T-cell (primary cell): Measurements from ENCODE around the gene RCBTB2. TPM values are rescaled to one million over a fixed set of nuclear protein-coding genes. Genes with fewer than 3 reads are reported as not detected.

Experiments
- ATAC-seq, 4 experiments: fragments of 200-7000 bp in 3 of 4; fragments of 150-1000 bp in 1 of 4; cut with Tn5 transposase; replicated peaks in 1 of 4; 1 replicate in 3 of 4; 2 replicates in 1 of 4; pipeline ENCODE4 v1.10.0; 2021; ENCODE audit warnings: moderate library complexity in 3 of 4, mild to moderate bottlenecking in 2 of 4, moderate number of reproducible peaks in 1 of 4
- CTCF ChIA-PET, 2 donors: fragments of 300-600 bp; sonication (Branson Sonifier 250); formaldehyde crosslinking; loops; one replicate each; lab custom pipeline; 2022; ENCODE audit warnings: antibody characterized with exemption in 2 of 2; lab: Charles Lee
- POLR2A ChIA-PET, 2 donors: fragments of 300-600 bp; sonication (Branson Sonifier 250); formaldehyde crosslinking; loops; one replicate each; lab custom pipeline; 2022; ENCODE audit warnings: antibody characterized with exemption in 2 of 2; lab: Charles Lee
- DNase-seq, 35 experiments: peaks; one replicate each; pipeline versions ENCODE4 v3.0.0 to v3.0.0-alpha.2; 2013 to 2023
- H3K27ac ChIP-seq: one replicate; pipeline ENCODE4 v1.5.1; 2013; ENCODE audit warnings: low read length
- H3K27me3 ChIP-seq, 2 experiments: replicated peaks in 1 of 2; 1 replicate in 1 of 2; 2 replicates in 1 of 2; pipeline versions ENCODE4 v1.6.1 to v1.7.0; 2013; ENCODE audit warnings: low read length in 1 of 2, mixed read lengths in 1 of 2; ENCODE audit not compliant: control insufficient read depth in 2 of 2, insufficient read depth in 2 of 2; ENCODE audit errors: extremely low read depth in 1 of 2
- H3K36me3 ChIP-seq, 2 donors: 1 replicate in 1 of 2; 2 replicates in 1 of 2; pipeline versions ENCODE4 v1.6.1 to v1.7.0; 2013; ENCODE audit warnings: low read length in 1 of 2; ENCODE audit not compliant: control insufficient read depth in 2 of 2, insufficient read depth in 1 of 2; ENCODE audit errors: extremely low read depth in 1 of 2
- H3K4me1 ChIP-seq, 2 experiments: 1 replicate in 1 of 2; 2 replicates in 1 of 2; pipeline versions ENCODE4 v1.6.1 to v1.7.0; 2013; ENCODE audit warnings: low read length in 2 of 2, mixed read lengths in 1 of 2; ENCODE audit not compliant: insufficient read depth in 2 of 2, control insufficient read depth in 1 of 2; ENCODE audit errors: extremely low read depth in 1 of 2
- H3K4me3 ChIP-seq, 2 donors: 1 replicate in 1 of 2; 2 replicates in 1 of 2; pipeline versions ENCODE4 v1.5.1 to v1.7.0; 2013; ENCODE audit warnings: mild to moderate bottlenecking in 2 of 2, low read length in 1 of 2, moderate library complexity in 1 of 2; ENCODE audit not compliant: control insufficient read depth in 1 of 2; ENCODE audit errors: extremely low read depth in 1 of 2
- H3K9me3 ChIP-seq: 2 replicates; pipeline ENCODE4 v1.7.0; 2013
- H3K27ac Mint-ChIP-seq, 2 donors: one replicate each; pipeline ENCODE4 v1.8.0; 2020 to 2021; ENCODE audit warnings: mild to moderate bottlenecking in 2 of 2, mixed read lengths in 2 of 2
- H3K27me3 Mint-ChIP-seq, 2 donors: one replicate each; pipeline ENCODE4 v1.8.0; 2021 to 2022; ENCODE audit warnings: mixed read lengths in 2 of 2
- H3K36me3 Mint-ChIP-seq: one replicate; pipeline ENCODE4 v1.8.0; 2021; ENCODE audit warnings: mixed read lengths
- H3K4me1 Mint-ChIP-seq, 3 donors: one replicate each; pipeline ENCODE4 v1.8.0; 2020 to 2022; ENCODE audit warnings: mixed read lengths in 3 of 3, mild to moderate bottlenecking in 1 of 3
- H3K4me3 Mint-ChIP-seq, 3 donors: one replicate each; pipeline ENCODE4 v1.8.0; 2020 to 2022; ENCODE audit warnings: mild to moderate bottlenecking in 3 of 3, mixed read lengths in 3 of 3, moderate library complexity in 3 of 3
- H3K9me3 Mint-ChIP-seq, 3 donors: one replicate each; pipeline ENCODE4 v1.8.0; 2020 to 2022; ENCODE audit warnings: mixed read lengths in 3 of 3
- WGBS: methylation state at CpG from one replicate; pipeline ENCODE4 v1.1.5; 2013; ENCODE audit warnings: missing lambda C conversion rate; ENCODE audit not compliant: insufficient coverage; 5-methylcytosine and 5-hydroxymethylcytosine counted together
- total RNA-seq, 35 experiments: library from RNA in 6 of 35; stranded (reverse) in 6 of 35; fragments of 120-200 nt in 1 of 35; gene quantifications; one replicate each; pipeline versions ENCODE4 v1.2.1 to v1.2.4 and lab custom pipeline; 2013 to 2026

RCBTB2 gene
- total RNA-seq, 5 donors from 2014 or later (not counting 1 experiment from before 2014, with no cell fraction given): 10.4 to 19.7 (median 16.2) TPM

DNA sequence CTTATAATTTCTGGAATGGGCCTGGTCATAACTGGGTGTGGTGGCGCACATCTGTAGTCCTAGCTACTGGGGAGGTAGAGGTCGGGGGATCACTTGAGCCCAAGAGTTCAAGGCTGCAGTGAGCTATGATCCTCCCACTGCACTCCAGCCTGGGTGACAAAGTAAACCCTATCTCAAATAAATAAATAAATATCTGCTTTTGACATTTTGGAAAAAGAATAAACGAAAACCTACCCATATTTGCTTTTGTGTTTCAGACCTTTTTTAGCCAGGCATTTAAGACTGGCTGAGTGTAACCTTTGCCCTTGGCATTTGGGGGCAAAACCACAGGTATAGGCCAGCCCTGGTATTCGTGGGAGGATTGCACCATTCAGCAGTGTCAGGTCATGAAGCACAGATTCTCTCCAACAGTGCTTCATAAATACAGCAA is 14.8 kb upstream of the RCBTB2 start:
- peaks cover 0 to 2% of the 10 kb centered on the region in 2 experiments for H3K4me1 ChIP-seq
- no peaks in the 10 kb centered on the region for H3K9me3 ChIP-seq
- no peak overlapping the region for H3K4me3 ChIP-seq
- Mint-ChIP-seq H3K36me3 (peaks cover 11% of the 10 kb centered on the region), H3K27ac (no peak overlapping the region), H3K27me3 (no peaks in the 10 kb centered on the region), H3K9me3 (peaks cover 0 to 4% (median 3%) of the 10 kb centered on the region in 3 donors), H3K4me3 (no peak overlapping the region), H3K4me1 (no peaks in the 10 kb centered on the region)
- no peak overlapping the region for H3K27ac ChIP-seq
- peaks cover 3 to 8% of the 10 kb centered on the region in 2 experiments for H3K27me3 ChIP-seq
- 100% methylated on average over 1 of the region's 4 CpGs for WGBS
- no peak for DNase-seq
- ChIA-PET CTCF (interaction anchor here in 1 of 2 donors (0.6 kb wide), 1 partner anchor 83 kb away, joined by 4 read pairs; no protein-coding TSS in a partner anchor), POLR2A (interaction anchor here in 1 of 2 donors (1.4 kb wide), 1 partner anchor 15 kb away, joined by 5 read pairs; the partner anchor contains the start of gene RCBTB2)
- no peak for ATAC-seq
- H3K36me3 ChIP-seq: no peaks in the 10 kb centered on the region

DNA sequence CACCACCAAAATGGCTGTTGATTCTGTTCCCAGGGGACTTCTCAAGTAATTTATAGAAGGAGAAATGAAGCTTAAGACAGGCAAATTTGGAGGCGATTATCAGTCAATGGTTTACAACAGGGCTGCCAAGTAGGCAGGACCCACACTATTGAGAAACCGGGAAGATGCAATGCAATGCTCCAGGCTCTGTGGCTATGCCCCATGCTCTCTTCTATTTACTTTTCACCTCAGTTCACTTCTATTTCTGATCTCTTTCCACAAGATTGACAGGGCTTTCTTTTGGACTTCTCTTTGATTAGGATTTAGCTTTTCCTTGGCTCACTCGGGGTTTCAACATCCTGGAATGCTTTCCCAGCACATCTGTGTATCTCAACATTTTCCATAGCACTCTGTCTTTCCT is 12.7 kb upstream of the RCBTB2 start:
- Histone ChIP-seq H3K4me3 (no peak overlapping the region), H3K4me1 (peaks cover 0 to 4% of the 10 kb centered on the region in 2 experiments), H3K36me3 (no peaks in the 10 kb centered on the region), H3K27me3 (peaks cover 2 to 3% of the 10 kb centered on the region in 2 experiments), H3K27ac (no peak overlapping the region), H3K9me3 (no peaks in the 10 kb centered on the region)
- H3K36me3 Mint-ChIP-seq: peaks cover 7% of the 10 kb centered on the region
- no peaks in the 10 kb centered on the region for H3K4me1 Mint-ChIP-seq
- no peak for ATAC-seq
- H3K9me3 Mint-ChIP-seq: no peaks in the 10 kb centered on the region
- H3K4me3 Mint-ChIP-seq: no peak overlapping the region
- DNase-seq: no peak
- no peaks in the 10 kb centered on the region for H3K27me3 Mint-ChIP-seq
- ChIA-PET POLR2A (interaction anchor here in 1 of 2 donors (0.6 kb wide), 1 partner anchor 12 kb away, joined by 3 read pairs; no protein-coding TSS in a partner anchor), CTCF (interaction anchor here in 1 of 2 donors (0.6 kb wide), 1 partner anchor 33 kb away, joined by 5 read pairs; no protein-coding TSS in a partner anchor)
- no peak overlapping the region for H3K27ac Mint-ChIP-seq
- 96% methylated on average over 3 of the region's 3 CpGs for WGBS

DNA sequence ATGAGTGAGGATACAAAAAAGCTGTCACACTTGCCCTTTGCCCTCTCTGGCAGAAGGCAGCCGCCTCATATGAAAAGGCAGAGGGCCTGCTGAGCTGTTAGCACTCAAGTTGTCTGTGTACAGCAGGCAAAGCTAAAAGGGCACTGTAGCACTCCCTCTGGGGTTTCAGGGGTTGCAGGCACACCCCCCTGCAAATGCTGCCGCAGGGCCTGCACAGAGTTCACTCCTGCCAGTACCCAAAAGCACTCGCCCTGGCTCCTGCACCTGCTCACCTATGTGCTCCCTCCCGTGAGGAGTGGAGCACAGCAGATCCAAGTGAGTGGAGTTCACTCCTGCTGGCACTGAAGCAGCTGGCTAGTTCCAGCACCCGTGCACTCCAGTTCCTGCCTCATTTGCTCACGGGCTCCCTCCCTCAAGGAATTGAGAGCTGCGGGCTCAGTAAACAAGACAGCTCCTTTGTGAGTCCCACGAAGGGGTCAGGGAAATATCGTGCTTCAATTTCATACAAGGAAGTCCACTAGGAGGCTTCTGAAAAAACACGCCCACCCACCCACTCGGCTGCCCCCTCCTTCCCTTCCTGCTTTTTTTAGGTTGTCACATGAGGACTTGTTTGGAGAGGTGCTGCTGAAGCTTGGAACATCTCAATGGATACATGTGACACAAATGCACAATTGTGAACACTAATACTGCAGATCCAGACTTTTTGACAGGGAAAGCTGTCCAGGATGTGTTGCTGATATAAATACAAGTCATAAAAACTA is 9.9 kb upstream of the RCBTB2 start:
- Mint-ChIP-seq H3K4me1 (peaks cover 0 to 2% (median 0%) of the 10 kb centered on the region in 3 donors), H3K9me3 (no peaks in the 10 kb centered on the region), H3K4me3 (no peak overlapping the region), H3K27me3 (no peaks in the 10 kb centered on the region), H3K27ac (no peak overlapping the region), H3K36me3 (peaks cover 6% of the 10 kb centered on the region)
- Histone ChIP-seq H3K9me3 (no peaks in the 10 kb centered on the region), H3K36me3 (no peaks in the 10 kb centered on the region), H3K27ac (no peak overlapping the region), H3K27me3 (no peaks in the 10 kb centered on the region), H3K4me1 (peaks cover 0 to 4% of the 10 kb centered on the region in 2 experiments), H3K4me3 (no peak overlapping the region)
- ChIA-PET CTCF (no interaction called here), POLR2A (no interaction called here)
- ATAC-seq (no peak), DNase-seq (no peak)
- WGBS: 93% methylated on average over 5 of the region's 11 CpGs

DNA sequence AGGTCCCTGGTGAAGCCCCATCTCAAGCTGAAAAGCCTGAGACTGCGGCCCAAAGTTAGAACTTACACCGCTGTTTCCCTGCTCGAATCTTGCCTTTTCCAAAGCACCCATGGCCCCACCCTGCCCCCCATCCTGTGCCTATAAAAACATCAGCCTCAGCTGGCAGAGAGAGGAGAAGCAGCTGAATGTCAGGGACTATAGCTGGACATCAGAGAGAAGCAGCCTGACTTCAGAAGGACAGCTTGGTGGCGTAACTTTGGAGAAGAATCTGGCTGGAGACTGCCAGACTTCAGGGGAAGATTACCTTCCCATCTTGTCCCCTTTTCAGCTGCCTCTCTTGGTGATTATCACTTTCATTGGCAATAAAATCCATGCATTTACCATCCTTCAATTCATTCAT is 9.3 kb upstream of the RCBTB2 start:
- no peak overlapping the region for H3K4me3 Mint-ChIP-seq
- no peaks in the 10 kb centered on the region for H3K27me3 ChIP-seq
- no peak for ATAC-seq
- peaks cover 0 to 2% (median 0%) of the 10 kb centered on the region in 3 donors for H3K4me1 Mint-ChIP-seq
- CTCF ChIA-PET: interaction anchor here in 1 of 2 donors (1.0 kb wide), 1 partner anchor 10 kb away, joined by 4 read pairs; the partner anchor contains the start of gene RCBTB2
- H3K36me3 Mint-ChIP-seq: peaks cover 6% of the 10 kb centered on the region
- no peak for DNase-seq
- H3K27ac Mint-ChIP-seq: no peak overlapping the region
- H3K4me1 ChIP-seq: peaks cover 0 to 4% of the 10 kb centered on the region in 2 experiments
- 100% methylated on average over 2 of the region's 4 CpGs for WGBS
- H3K36me3 ChIP-seq: no peaks in the 10 kb centered on the region
- no peak overlapping the region for H3K27ac ChIP-seq
- POLR2A ChIA-PET: no interaction called here
- H3K4me3 ChIP-seq: no peak overlapping the region
- no peaks in the 10 kb centered on the region for H3K9me3 Mint-ChIP-seq
- no peaks in the 10 kb centered on the region for H3K9me3 ChIP-seq
- H3K27me3 Mint-ChIP-seq: no peaks in the 10 kb centered on the region

DNA sequence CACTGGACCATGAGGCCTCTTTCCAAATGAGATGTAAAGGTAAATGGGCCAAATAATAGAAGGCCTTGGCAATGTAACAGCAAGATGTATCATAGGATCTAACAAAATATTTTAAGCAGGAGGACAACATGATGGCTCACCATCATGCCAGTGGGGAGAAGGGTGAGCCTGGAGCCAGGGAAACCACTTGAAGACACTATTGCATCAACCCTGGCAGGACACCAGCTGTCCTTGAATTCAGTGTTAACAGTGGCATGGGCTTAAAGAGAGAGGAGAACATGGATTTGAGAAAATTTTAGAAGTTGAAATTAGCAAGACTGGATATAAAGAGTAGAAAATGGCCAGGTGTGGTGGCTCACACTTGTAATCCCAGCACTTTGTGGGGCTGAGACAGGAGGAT is 6.7 kb upstream of the RCBTB2 start:
- peaks cover 0 to 2% (median 0%) of the 10 kb centered on the region in 3 donors for H3K4me1 Mint-ChIP-seq
- Histone ChIP-seq H3K4me1 (peaks cover 0 to 4% of the 10 kb centered on the region in 2 experiments), H3K4me3 (no peak overlapping the region), H3K27ac (no peak overlapping the region), H3K9me3 (no peaks in the 10 kb centered on the region), H3K27me3 (no peaks in the 10 kb centered on the region), H3K36me3 (no peaks in the 10 kb centered on the region)
- peaks cover 0 to 11% (median 0%) of the 10 kb centered on the region in 3 donors for H3K9me3 Mint-ChIP-seq
- H3K36me3 Mint-ChIP-seq: peaks cover 6% of the 10 kb centered on the region
- ChIA-PET POLR2A (interaction anchor here in 1 of 2 donors (1.1 kb wide), 1 partner anchor 23 kb away, joined by 3 read pairs; no protein-coding TSS in a partner anchor), CTCF (no interaction called here)
- DNase-seq: no peak
- no peak for ATAC-seq
- no peak overlapping the region for H3K27ac Mint-ChIP-seq
- H3K27me3 Mint-ChIP-seq: no peaks in the 10 kb centered on the region
- no peak overlapping the region for H3K4me3 Mint-ChIP-seq

DNA sequence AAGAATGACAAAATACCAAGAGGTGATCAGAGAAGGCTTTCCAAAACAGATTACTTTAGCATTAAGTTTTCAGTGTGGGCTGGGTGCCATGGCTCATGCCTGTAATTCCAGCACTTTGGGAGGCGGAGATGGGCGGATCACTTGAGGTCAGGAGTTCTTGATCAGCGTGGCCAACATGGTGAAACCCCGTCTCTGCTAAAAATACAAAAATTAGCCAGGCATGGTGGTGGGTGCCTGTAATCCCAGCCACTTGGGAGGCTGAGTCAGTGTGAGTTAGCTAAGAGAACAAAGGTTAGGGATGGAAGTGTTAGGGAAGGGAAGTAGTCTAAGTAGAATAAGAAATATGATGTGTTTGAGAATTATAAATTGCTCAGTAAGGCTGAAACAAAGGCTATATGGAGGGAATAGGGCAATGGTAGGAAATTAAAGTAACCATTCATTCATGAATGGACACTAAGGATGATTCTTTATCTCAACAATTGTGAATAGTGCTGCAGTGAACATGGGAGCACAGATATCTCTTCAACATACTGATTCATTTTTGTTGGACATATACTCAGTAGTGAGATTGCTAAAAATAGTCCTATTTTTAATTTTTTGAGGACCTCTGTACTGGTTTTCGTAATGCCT is 3.9 kb upstream of the RCBTB2 start:
- Histone ChIP-seq H3K27me3 (no peaks in the 10 kb centered on the region), H3K9me3 (no peaks in the 10 kb centered on the region), H3K4me3 (no peak overlapping the region), H3K27ac (no peak overlapping the region), H3K4me1 (peaks cover 12 to 16% of the 10 kb centered on the region in 2 experiments), H3K36me3 (no peaks in the 10 kb centered on the region)
- no peaks in the 10 kb centered on the region for H3K27me3 Mint-ChIP-seq
- CTCF ChIA-PET: interaction anchor here (0.6 to 1.3 kb wide), 2 partner anchors 43 to 79 kb away, joined by 3 to 5 read pairs; no protein-coding TSS in a partner anchor
- DNase-seq (no peak), ATAC-seq (no peak)
- peaks cover 6% of the 10 kb centered on the region for H3K36me3 Mint-ChIP-seq
- H3K4me3 Mint-ChIP-seq: no peak overlapping the region
- POLR2A ChIA-PET: no interaction called here
- H3K27ac Mint-ChIP-seq: no peak overlapping the region
- H3K9me3 Mint-ChIP-seq: peaks cover 0 to 11% (median 0%) of the 10 kb centered on the region in 3 donors
- 92% methylated on average over 4 of the region's 5 CpGs for WGBS
- peaks cover 12 to 15% (median 13%) of the 10 kb centered on the region in 3 donors for H3K4me1 Mint-ChIP-seq
